A549 (cell line): Measurements from ENCODE around the gene AFAP1. TPM values are rescaled to one million over a fixed set of nuclear protein-coding genes. Genes with fewer than 3 reads are reported as not detected.

Experiments used
- ATAC-seq, 2 experiments: fragments of 200-7000 bp in 1 of 2; fragments of >200 bp in 1 of 2; cut with Nextera tagmentation in 1 of 2; cut with Tn5 transposase in 1 of 2; 3 replicates each; pipeline versions ENCODE4 v1.8.0 to v1.9.1; 2018 to 2020; ENCODE audit warnings: mild to moderate bottlenecking in 1 of 2, moderate library complexity in 1 of 2
- CTCF ChIA-PET: fragments of 300-600 bp; sonication (Branson Sonifier 250); formaldehyde crosslinking; extraction: SDS; loops from one replicate; lab custom pipeline; 2021; ENCODE audit warnings: antibody characterized with exemption, inconsistent platforms; lab: Yijun Ruan, JAX
- POLR2A ChIA-PET: fragments of 350-600 bp; formaldehyde crosslinking; extraction: SDS; loops from one replicate; lab custom pipeline; 2021; ENCODE audit warnings: antibody characterized with exemption, inconsistent platforms; lab: Yijun Ruan, JAX
- DNase-seq, 2 experiments: peaks; one replicate each; pipeline versions ENCODE4 v3.0.0 to v3.0.0-alpha.2; 2011 to 2016; ENCODE audit warnings: low read depth in 1 of 2, low spot score in 1 of 2
- FAIRE-seq: peaks from 2 replicates; lab custom pipeline; 2011; peaks lifted over from hg19 to GRCh38; lab: Jason Lieb, UNC
- H3K27ac ChIP-seq, 2 experiments: fragments of >200 bp; sonication (Bioruptor Twin); formaldehyde crosslinking; 3 replicates each; pipeline ENCODE4 v1.5.1; 2016 to 2017
- H3K4me1 ChIP-seq: fragments of >200 bp; sonication (Bioruptor Twin); formaldehyde crosslinking; 3 replicates; pipeline ENCODE4 v1.6.1; 2016
- H3K4me2 ChIP-seq: fragments of >200 bp; sonication (Bioruptor Twin); formaldehyde crosslinking; 3 replicates; pipeline ENCODE4 v1.6.1; 2016
- H3K4me3 ChIP-seq: fragments of >200 bp; sonication (Bioruptor Twin); formaldehyde crosslinking; 3 replicates; pipeline ENCODE4 v1.5.1; 2016
- H3K9me3 ChIP-seq: fragments of >200 bp; sonication (Bioruptor Twin); formaldehyde crosslinking; 3 replicates; pipeline ENCODE4 v1.6.1; 2016
- CBX2 ChIP-seq: fragments of 200-600 bp; sonication (generic); IDR thresholded peaks from 2 replicates; pipeline ENCODE4 v1.6.1; 2016; ENCODE audit warnings: low read depth, mild to moderate bottlenecking, borderline replicate concordance
- CBX8 ChIP-seq: fragments of 200-600 bp; sonication (generic); IDR thresholded peaks from 2 replicates; pipeline ENCODE4 v1.6.1; 2016
- CHD2 ChIP-seq: fragments of 150-350 bp; IDR thresholded peaks from 2 replicates; pipeline ENCODE4 v1.6.1; 2014; ENCODE audit warnings: low read length; ENCODE audit not compliant: partially characterized antibody
- CHD4 ChIP-seq: fragments of 200-600 bp; sonication (generic); IDR thresholded peaks from 2 replicates; pipeline ENCODE4 v1.6.1; 2016; ENCODE audit warnings: antibody characterized with exemption, mild to moderate bottlenecking, borderline replicate concordance
- EHF ChIP-seq: fragments of 250-450 bp; sonication (Bioruptor Pico); IDR thresholded peaks from 2 replicates; pipeline ENCODE4 v1.5.0; 2020; ENCODE audit warnings: mild to moderate bottlenecking
- EHMT2 ChIP-seq: fragments of 200-600 bp; sonication (generic); IDR thresholded peaks from 2 replicates; pipeline ENCODE4 v1.6.1; 2016; ENCODE audit warnings: antibody characterized with exemption, low read depth, mild to moderate bottlenecking, moderate library complexity
- FOSL2 ChIP-seq, 2 experiments: fragments of 450-650 bp in 1 of 2; fragments of >200 bp in 1 of 2; sonication (Bioruptor Twin) in 1 of 2; formaldehyde crosslinking; IDR thresholded peaks; 2 replicates each; pipeline versions ENCODE4 v1.5.0 to v1.6.1; 2016 to 2020; ENCODE audit warnings: mild to moderate bottlenecking in 1 of 2, moderate library complexity in 1 of 2
- FOXS1 ChIP-seq: fragments of 250-450 bp; sonication (Bioruptor Pico); IDR thresholded peaks from 2 replicates; pipeline ENCODE4 v1.5.0; 2020; ENCODE audit warnings: mild to moderate bottlenecking, moderate library complexity
- GATA3 ChIP-seq: IDR thresholded peaks from 2 replicates; pipeline ENCODE4 v1.6.1; 2012; ENCODE audit warnings: borderline replicate concordance
- HDAC2 ChIP-seq: fragments of 200-600 bp; sonication (generic); IDR thresholded peaks from 2 replicates; pipeline ENCODE4 v1.6.1; 2016
- JUN ChIP-seq, 2 experiments: fragments of >200 bp; sonication (Bioruptor Twin); formaldehyde crosslinking; IDR thresholded peaks; 2 replicates in 1 of 2; 3 replicates in 1 of 2; pipeline ENCODE4 v1.6.1; 2016 to 2017
- MAFK ChIP-seq: fragments of 450-650 bp; IDR thresholded peaks from 2 replicates; pipeline ENCODE4 v1.6.1; 2014; ENCODE audit not compliant: partially characterized antibody
- NFE2L2 ChIP-seq: fragments of 150-350 bp; conservative IDR thresholded peaks from 2 replicates; pipeline ENCODE4 v1.6.1; 2014; ENCODE audit warnings: low read length
- POLR2A ChIP-seq: IDR thresholded peaks from 2 replicates; pipeline ENCODE4 v1.6.1; 2012; ENCODE audit warnings: mild to moderate bottlenecking, low read length
- POLR2AphosphoS2 ChIP-seq: conservative IDR thresholded peaks from 2 replicates; pipeline ENCODE4 v1.6.1; 2012; ENCODE audit warnings: low read length, improper control_type of control experiment, inconsistent platforms
- RARB ChIP-seq: fragments of 250-450 bp; sonication (Bioruptor Pico); IDR thresholded peaks from 2 replicates; pipeline ENCODE4 v1.8.0; 2021; ENCODE audit warnings: mild to moderate bottlenecking, moderate library complexity
- RFX5 ChIP-seq: fragments of 450-650 bp; IDR thresholded peaks from 2 replicates; pipeline ENCODE4 v1.7.1; 2014; ENCODE audit warnings: antibody characterized with exemption, mild to moderate bottlenecking, moderate library complexity
- RNF2 ChIP-seq: fragments of 200-600 bp; sonication (generic); IDR thresholded peaks from 2 replicates; pipeline ENCODE4 v1.6.1; 2016; ENCODE audit warnings: low read depth, mild to moderate bottlenecking, antibody characterized with exemption, moderate library complexity, borderline replicate concordance
- SREBF2 ChIP-seq: fragments of 450-650 bp; IDR thresholded peaks from 2 replicates; pipeline ENCODE4 v1.6.1; 2014; ENCODE audit warnings: mild to moderate bottlenecking, moderate library complexity
- ZC3H11A ChIP-seq: fragments of 450-650 bp; IDR thresholded peaks from 2 replicates; pipeline ENCODE4 v1.6.1; 2014; ENCODE audit warnings: antibody characterized with exemption, mild to moderate bottlenecking
- ZNF302 ChIP-seq: fragments of 250-450 bp; sonication (Bioruptor Pico); IDR thresholded peaks from 2 replicates; pipeline ENCODE4 v1.9.0; 2021; ENCODE audit warnings: inconsistent platforms, mild to moderate bottlenecking, moderate library complexity
- WGBS: methylation state at CpG from one replicate; pipeline ENCODE4 v1.1.6; 2017; ENCODE audit errors: missing lambda C conversion rate; 5-methylcytosine and 5-hydroxymethylcytosine counted together
- polyA plus RNA-seq, 4 experiments: library from polyadenylated mRNA; depleted of rRNA in 3 of 4; stranded (reverse); fragments of >200 nt; fragmentation: RNase III in 1 of 4; extraction: RNeasy Plus Mini Kit Qiagen cat#74134 plus additional on column Dnase treatment in 1 of 4; gene quantifications; 2 replicates in 3 of 4; 3 replicates in 1 of 4; pipeline ENCODE4 v1.2.3, GENCODE V29; 2011 to 2017
- TF ChIP-seq, protein P1 (sequence below): fragments of >200 bp; sonication (Bioruptor Twin); formaldehyde crosslinking; IDR thresholded peaks from 2 replicates; pipeline ENCODE4 v1.6.1; 2016
- TF ChIP-seq, protein P2 (sequence below): IDR thresholded peaks from 2 replicates; pipeline ENCODE4 v1.6.1; 2012; ENCODE audit warnings: low read depth, borderline replicate concordance
- TF ChIP-seq, protein P3 (sequence below): fragments of >200 bp; sonication (Bioruptor Twin); formaldehyde crosslinking; IDR thresholded peaks from 3 replicates; pipeline ENCODE4 v1.5.1; 2016
- TF ChIP-seq, protein P4 (sequence below): fragments of 200-600 bp; sonication (generic); IDR thresholded peaks from 2 replicates; pipeline ENCODE4 v1.6.1; 2016; ENCODE audit warnings: antibody characterized with exemption, mild to moderate bottlenecking, moderate library complexity

Gene AFAP1
- polyA plus RNA-seq, 2 of the 4 experiments (the other 2 are of a cell fraction) = 25.4 to 29.6 TPM

DNA sequence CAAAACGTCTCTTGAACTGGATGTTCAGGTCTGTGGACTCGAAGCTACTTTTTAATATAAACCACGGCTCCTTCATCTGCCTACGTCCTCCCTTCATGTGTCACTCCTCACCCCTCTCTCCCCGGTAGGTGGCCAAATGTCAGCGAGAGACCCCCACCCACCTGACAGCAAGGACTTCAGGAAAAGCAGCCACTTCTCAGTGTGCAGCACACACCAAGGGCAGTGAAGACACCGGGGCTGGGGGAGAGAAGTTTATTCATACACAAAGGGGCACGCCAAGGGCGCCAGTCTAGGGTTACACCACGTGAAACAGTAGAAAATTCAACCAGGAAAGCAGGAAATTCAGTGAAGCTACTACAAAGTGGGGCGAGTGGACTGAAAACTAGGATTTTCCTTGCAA, 181.2 kb downstream of the AFAP1 start:
- H3K4me1 ChIP-seq = peaks cover 13% of the 10 kb centered on the region
- whole genome bisulfite sequencing = 93% methylated on average over 11 of the region's 11 CpGs
- H3K4me2 ChIP-seq = no peak overlapping the region
- CTCF ChIA-PET = interaction anchor here (0.7 to 1.0 kb wide), 2 partner anchors 14 to 46 kb away, joined by 3 to 4 read pairs; no protein-coding TSS in a partner anchor
- no peak overlapping the region for H3K4me3 ChIP-seq
- H3K27ac ChIP-seq = no peak overlapping the region
- TF ChIP-seq, protein P1, sequence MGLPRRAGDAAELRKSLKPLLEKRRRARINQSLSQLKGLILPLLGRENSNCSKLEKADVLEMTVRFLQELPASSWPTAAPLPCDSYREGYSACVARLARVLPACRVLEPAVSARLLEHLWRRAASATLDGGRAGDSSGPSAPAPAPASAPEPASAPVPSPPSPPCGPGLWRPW = no peak
- TF ChIP-seq MAFK (no peak), CBX2 (no peak), RNF2 (no peak), POLR2AphosphoS2 (no peak), FOXS1 (no peak), EHMT2 (no peak), RARB (CRISPR knock-in tag) (no peak), JUN (IDR thresholded peaks at IDR 0.05) (no peak), POLR2A (no peak), CHD2 (no peak), SREBF2 (no peak), ZNF302 (CRISPR knock-in tag) (no peak), RFX5 (no peak), FOSL2 (IDR thresholded peaks at IDR 0.05) (no peak), FOSL2 (CRISPR knock-in tag; IDR thresholded peaks at IDR 0.05) (no peak), CBX8 (no peak)
- TF ChIP-seq, protein P2, sequence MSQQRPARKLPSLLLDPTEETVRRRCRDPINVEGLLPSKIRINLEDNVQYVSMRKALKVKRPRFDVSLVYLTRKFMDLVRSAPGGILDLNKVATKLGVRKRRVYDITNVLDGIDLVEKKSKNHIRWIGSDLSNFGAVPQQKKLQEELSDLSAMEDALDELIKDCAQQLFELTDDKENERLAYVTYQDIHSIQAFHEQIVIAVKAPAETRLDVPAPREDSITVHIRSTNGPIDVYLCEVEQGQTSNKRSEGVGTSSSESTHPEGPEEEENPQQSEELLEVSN = no peak
- TF ChIP-seq, protein P3, sequence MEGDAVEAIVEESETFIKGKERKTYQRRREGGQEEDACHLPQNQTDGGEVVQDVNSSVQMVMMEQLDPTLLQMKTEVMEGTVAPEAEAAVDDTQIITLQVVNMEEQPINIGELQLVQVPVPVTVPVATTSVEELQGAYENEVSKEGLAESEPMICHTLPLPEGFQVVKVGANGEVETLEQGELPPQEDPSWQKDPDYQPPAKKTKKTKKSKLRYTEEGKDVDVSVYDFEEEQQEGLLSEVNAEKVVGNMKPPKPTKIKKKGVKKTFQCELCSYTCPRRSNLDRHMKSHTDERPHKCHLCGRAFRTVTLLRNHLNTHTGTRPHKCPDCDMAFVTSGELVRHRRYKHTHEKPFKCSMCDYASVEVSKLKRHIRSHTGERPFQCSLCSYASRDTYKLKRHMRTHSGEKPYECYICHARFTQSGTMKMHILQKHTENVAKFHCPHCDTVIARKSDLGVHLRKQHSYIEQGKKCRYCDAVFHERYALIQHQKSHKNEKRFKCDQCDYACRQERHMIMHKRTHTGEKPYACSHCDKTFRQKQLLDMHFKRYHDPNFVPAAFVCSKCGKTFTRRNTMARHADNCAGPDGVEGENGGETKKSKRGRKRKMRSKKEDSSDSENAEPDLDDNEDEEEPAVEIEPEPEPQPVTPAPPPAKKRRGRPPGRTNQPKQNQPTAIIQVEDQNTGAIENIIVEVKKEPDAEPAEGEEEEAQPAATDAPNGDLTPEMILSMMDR = no peak
- TF ChIP-seq, protein P4, sequence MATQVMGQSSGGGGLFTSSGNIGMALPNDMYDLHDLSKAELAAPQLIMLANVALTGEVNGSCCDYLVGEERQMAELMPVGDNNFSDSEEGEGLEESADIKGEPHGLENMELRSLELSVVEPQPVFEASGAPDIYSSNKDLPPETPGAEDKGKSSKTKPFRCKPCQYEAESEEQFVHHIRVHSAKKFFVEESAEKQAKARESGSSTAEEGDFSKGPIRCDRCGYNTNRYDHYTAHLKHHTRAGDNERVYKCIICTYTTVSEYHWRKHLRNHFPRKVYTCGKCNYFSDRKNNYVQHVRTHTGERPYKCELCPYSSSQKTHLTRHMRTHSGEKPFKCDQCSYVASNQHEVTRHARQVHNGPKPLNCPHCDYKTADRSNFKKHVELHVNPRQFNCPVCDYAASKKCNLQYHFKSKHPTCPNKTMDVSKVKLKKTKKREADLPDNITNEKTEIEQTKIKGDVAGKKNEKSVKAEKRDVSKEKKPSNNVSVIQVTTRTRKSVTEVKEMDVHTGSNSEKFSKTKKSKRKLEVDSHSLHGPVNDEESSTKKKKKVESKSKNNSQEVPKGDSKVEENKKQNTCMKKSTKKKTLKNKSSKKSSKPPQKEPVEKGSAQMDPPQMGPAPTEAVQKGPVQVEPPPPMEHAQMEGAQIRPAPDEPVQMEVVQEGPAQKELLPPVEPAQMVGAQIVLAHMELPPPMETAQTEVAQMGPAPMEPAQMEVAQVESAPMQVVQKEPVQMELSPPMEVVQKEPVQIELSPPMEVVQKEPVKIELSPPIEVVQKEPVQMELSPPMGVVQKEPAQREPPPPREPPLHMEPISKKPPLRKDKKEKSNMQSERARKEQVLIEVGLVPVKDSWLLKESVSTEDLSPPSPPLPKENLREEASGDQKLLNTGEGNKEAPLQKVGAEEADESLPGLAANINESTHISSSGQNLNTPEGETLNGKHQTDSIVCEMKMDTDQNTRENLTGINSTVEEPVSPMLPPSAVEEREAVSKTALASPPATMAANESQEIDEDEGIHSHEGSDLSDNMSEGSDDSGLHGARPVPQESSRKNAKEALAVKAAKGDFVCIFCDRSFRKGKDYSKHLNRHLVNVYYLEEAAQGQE = no peak
- TF ChIP-seq, all 56 proteins: peak for 0
- POLR2A ChIA-PET = no interaction called here
- ATAC-seq (no peak), FAIRE-seq (no peak), DNase-seq (no peak)
- H3K9me3 ChIP-seq = no peaks in the 10 kb centered on the region

DNA sequence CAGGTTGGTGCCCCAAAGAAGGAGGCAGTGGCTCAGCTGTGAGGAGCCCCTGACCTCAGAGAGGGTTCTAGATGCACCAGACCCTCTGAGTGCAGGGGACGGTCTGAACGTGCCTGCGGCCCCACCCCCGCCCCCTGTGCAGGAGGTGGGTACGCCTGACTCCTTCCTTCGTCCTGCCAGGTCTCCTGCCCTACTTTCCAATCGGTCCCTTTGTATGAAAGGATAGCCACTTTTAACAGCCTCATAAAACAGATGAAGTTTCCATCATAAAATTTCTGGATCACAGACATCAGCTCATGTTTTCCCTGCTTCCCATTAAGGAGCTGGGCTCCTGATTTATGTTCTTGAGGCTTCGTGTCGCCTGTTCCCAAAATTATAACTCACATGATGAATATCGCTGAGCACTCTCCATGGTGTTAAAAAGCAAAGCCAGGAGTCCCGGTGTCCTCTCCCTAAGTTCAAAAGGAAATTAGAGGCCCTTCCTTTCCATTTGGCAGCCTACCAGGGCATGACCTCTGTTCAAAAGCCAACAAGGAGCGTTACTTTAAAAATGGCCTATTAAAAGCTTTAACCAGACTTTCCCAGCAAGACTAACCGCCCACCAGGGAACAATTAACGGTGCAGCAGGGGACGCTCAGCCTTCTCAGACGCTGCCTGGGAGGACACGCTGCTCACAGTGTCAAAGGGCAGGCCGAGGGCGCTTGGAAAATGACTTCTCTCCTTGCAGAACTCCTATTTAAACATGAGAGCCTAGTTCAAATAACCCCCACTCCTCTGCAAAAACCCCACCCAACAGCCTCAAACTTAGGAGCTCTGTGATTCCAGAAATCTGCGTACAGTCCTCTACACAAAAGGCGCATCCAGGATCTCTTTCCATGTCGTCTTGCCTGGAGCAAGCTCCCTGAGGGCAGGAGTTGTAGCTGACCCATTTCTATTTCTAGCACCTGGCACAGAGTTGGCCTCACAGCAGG, 181.9 kb downstream of the AFAP1 start:
- H3K27ac ChIP-seq = no peak overlapping the region
- 89% methylated on average over 16 of the region's 22 CpGs for WGBS
- DNase-seq = no peak
- H3K9me3 ChIP-seq = no peaks in the 10 kb centered on the region
- H3K4me3 ChIP-seq = no peak overlapping the region
- ATAC-seq = no peak
- peaks cover 13% of the 10 kb centered on the region for H3K4me1 ChIP-seq
- no peak overlapping the region for H3K4me2 ChIP-seq
- CTCF ChIA-PET = interaction anchor here (0.7 to 1.0 kb wide), 2 partner anchors 15 to 46 kb away, joined by 3 to 4 read pairs; no protein-coding TSS in a partner anchor
- no peak for FAIRE-seq
- POLR2A ChIA-PET = no interaction called here
- no peak for TF ChIP-seq FOSL2 (IDR thresholded peaks at IDR 0.05)
- TF ChIP-seq FOSL2 (CRISPR knock-in tag; IDR thresholded peaks at IDR 0.05) = no peak
- TF ChIP-seq, protein P1 = no peak
- TF ChIP-seq RNF2 = no peak
- no peak for TF ChIP-seq EHF
- TF ChIP-seq ZC3H11A = no peak
- no peak for TF ChIP-seq ZNF302 (CRISPR knock-in tag)
- TF ChIP-seq HDAC2 = no peak
- TF ChIP-seq RFX5 = no peak
- TF ChIP-seq NFE2L2 = no peak
- no peak for TF ChIP-seq CHD4
- no peak for TF ChIP-seq GATA3
- no peak for TF ChIP-seq EHMT2
- TF ChIP-seq, protein P4 = no peak
